Testis (tissue), 3 donors: Measurements from ENCODE around the gene TBC1D9. TPM values are rescaled to one million over a fixed set of nuclear protein-coding genes. Genes with fewer than 3 reads are reported as not detected.

ENCODE experiments used
- DNase-seq: peaks from one replicate; pipeline ENCODE4 v3.0.0-alpha.2; 2019
- H3K27ac ChIP-seq, 2 donors: fragments of 200-600 bp; sonication (generic); one replicate each; pipeline ENCODE4 v1.5.1; 2019
- H3K27me3 ChIP-seq: fragments of 200-600 bp; sonication (generic); one replicate; pipeline ENCODE4 v1.5.1; 2019
- H3K36me3 ChIP-seq: fragments of 200-600 bp; sonication (generic); one replicate; pipeline ENCODE4 v1.5.1; 2017; ENCODE audit warnings: low read depth; ENCODE audit errors: missing control alignments
- H3K4me1 ChIP-seq: fragments of 200-600 bp; sonication (generic); one replicate; pipeline ENCODE4 v1.5.1; 2019
- H3K4me3 ChIP-seq, 2 donors: fragments of 200-600 bp; sonication (generic); one replicate each; pipeline ENCODE4 v1.5.1; 2017 to 2019
- H3K9me3 ChIP-seq: fragments of 200-600 bp; sonication (generic); one replicate; pipeline ENCODE4 v1.5.1; 2017
- CTCF ChIP-seq, 3 experiments: fragments of 450-650 bp in 2 of 3; fragments of 200-600 bp in 1 of 3; sonication (generic) in 1 of 3; IDR thresholded peaks; one replicate each; pipeline ENCODE4 v1.5.1; 2016 to 2019; ENCODE audit warnings: antibody characterized with exemption in 3 of 3, mild to moderate bottlenecking in 2 of 3, moderate library complexity in 1 of 3
- POLR2A ChIP-seq: fragments of 450-650 bp; IDR thresholded peaks from one replicate; pipeline ENCODE4 v1.6.1; 2017; ENCODE audit warnings: antibody characterized with exemption, mild to moderate bottlenecking, moderate library complexity
- WGBS, 2 donors: methylation state at CpG; one replicate each; pipeline ENCODE4 v1.1.5; 2018; 5-methylcytosine and 5-hydroxymethylcytosine counted together
- intact Hi-C: fragments of 100-400 bp; cut with DNase I; formaldehyde crosslinking; loops from one replicate; pipeline ENCODE4 v1.15.1; 2023; ENCODE audit warnings: low total_unique reads
- polyA plus RNA-seq: library from polyadenylated mRNA; stranded (reverse); fragments of 350-450 nt; fragmentation: Illumina TruSeq; extraction: RNeasy Lipid Tissue Mini Kit (QIAGEN cat#74804); gene quantifications from one replicate; pipeline ENCODE4 v1.2.3, GENCODE V29; 2014; ENCODE audit warnings: low read depth, low replicate concordance; ENCODE audit not compliant: insufficient read depth
- total RNA-seq, 2 donors: library from RNA; depleted of rRNA; stranded (reverse); fragments of >200 nt; gene quantifications; one replicate each; pipeline ENCODE4 v1.2.3, GENCODE V29; 2016

The TBC1D9 gene
- total and polyA plus RNA-seq, 3 donors from 2014 or later: 8.6 to 13.1 (median 9.8) TPM

- Histone ChIP-seq H3K4me1 (no peaks in the 10 kb centered on the region), H3K4me3 (no peak overlapping the region), H3K36me3 (no peaks in the 10 kb centered on the region), H3K9me3 (no peaks in the 10 kb centered on the region), H3K27me3 (no peaks in the 10 kb centered on the region), H3K27ac (no peak overlapping the region)
- 77 to 80% methylated on average over 6 of the region's 6 CpGs for WGBS, 2 donors
- no peak for DNase-seq
- TF ChIP-seq CTCF (IDR thresholded peaks at IDR 0.05) (no peak), POLR2A (no peak)
- intact Hi-C loops: no loop called here
Observed at GRCh38 chr4:140736669-140737343, 19.4 kb downstream of the TBC1D9 start.

- 72% methylated on average over 4 of the region's 4 CpGs for WGBS, 2 donors
- H3K4me3 ChIP-seq: no peak overlapping the region
- H3K9me3 ChIP-seq: no peaks in the 10 kb centered on the region
- TF ChIP-seq POLR2A (no peak), CTCF (IDR thresholded peaks at IDR 0.05) (no peak)
- DNase-seq: no peak
- no peak overlapping the region for H3K27ac ChIP-seq
- H3K27me3 ChIP-seq: no peaks in the 10 kb centered on the region
- intact Hi-C loops: no loop called here
- no peaks in the 10 kb centered on the region for H3K4me1 ChIP-seq
- H3K36me3 ChIP-seq: no peaks in the 10 kb centered on the region
Observed at GRCh38 chr4:140735779-140736391, 20.3 kb downstream of the TBC1D9 start.

GRCh38 chr4:140735317-140735716 lies 20.9 kb downstream of the TBC1D9 start:
- Histone ChIP-seq H3K27ac (no peak overlapping the region), H3K27me3 (no peaks in the 10 kb centered on the region), H3K4me3 (no peak overlapping the region), H3K4me1 (no peaks in the 10 kb centered on the region), H3K36me3 (no peaks in the 10 kb centered on the region), H3K9me3 (no peaks in the 10 kb centered on the region)
- TF ChIP-seq CTCF (IDR thresholded peaks at IDR 0.05) (no peak), POLR2A (no peak)
- intact Hi-C loops: no loop called here
- DNase-seq: no peak
- WGBS, 2 donors: 85 to 89% methylated on average over 2 of the region's 2 CpGs

- H3K27me3 ChIP-seq: no peaks in the 10 kb centered on the region
- H3K36me3 ChIP-seq: no peaks in the 10 kb centered on the region
- no peak overlapping the region for H3K4me3 ChIP-seq
- peaks cover 9% of the 10 kb centered on the region for H3K4me1 ChIP-seq
- H3K27ac ChIP-seq: no peak overlapping the region
- TF ChIP-seq CTCF (IDR thresholded peaks at IDR 0.05): no peak
- TF ChIP-seq POLR2A: no peak
- intact Hi-C loops: no loop called here
- no peaks in the 10 kb centered on the region for H3K9me3 ChIP-seq
- no peak for DNase-seq
- 74 to 86% methylated on average over 2 of the region's 2 CpGs for WGBS, 2 donors
Observed at GRCh38 chr4:140732780-140733179, 23.4 kb downstream of the TBC1D9 start.
